ENCODE measurements around the gene EXOC2. TPM values are rescaled to one million over a fixed set of nuclear protein-coding genes. Genes with fewer than 3 reads are reported as not detected.

The EXOC2 gene
- total RNA-seq, 1 donor from 2014 or later: 27.2 TPM

- no peak for ATAC-seq
- intact Hi-C loops (cut with DNase I): no loop called here
These were observed 38.8 kb downstream of the EXOC2 start for GRCh38 chr6:654136-654535.

DNA sequence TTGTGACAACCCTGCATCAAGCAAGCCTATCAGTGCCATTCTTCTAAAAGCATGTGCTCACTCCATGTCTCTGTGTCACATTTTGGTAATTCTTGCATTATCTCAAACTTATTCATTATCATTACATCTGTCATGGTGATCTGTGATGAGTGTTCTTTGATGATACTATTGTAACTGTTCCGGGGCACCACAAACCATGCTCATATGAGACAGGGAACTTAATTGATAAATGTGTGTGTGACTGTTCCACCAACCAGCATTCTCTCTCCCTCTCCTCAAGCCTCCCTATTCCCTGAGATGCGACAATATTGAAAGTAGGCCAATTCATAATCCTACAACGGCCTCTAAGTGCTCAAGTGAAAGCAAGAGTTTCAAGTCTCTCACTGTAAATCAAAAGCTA, 40.1 kb downstream of the EXOC2 start:
- DNase-seq (ENCODE audit: low spot score) (no peak), ATAC-seq (no peak)
- intact Hi-C loops (cut with DNase I): no loop called here

More at GRCh38 chr6:654136-654535, 38.8 kb downstream of the EXOC2 start:
- no peak for DNase-seq (ENCODE audit: low spot score)

DNA sequence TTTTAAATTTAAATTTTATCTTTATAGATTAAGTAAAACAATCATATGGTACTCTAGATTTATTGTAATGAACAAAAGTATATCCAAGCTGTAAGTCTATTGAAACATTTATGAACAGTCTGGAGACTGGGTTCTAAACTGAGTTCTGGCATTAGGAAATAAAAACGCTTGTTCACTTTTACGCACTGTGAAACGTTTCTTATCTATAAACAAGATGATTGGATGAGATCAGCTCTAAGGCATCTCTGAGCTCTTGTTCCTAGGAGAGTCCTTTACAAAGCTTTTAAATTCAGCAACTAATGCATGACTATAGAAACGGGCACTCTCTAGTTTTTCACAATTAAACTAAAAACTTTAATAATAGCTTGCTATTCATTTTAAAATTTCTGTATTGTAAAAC, 42.8 kb downstream of the EXOC2 start:
- no peak for DNase-seq (ENCODE audit: low spot score)
- intact Hi-C loops (cut with DNase I): no loop called here
- ATAC-seq: no peak

GRCh38 chr6:642805-643204, 50.1 kb downstream of the EXOC2 start:
- intact Hi-C loops (cut with DNase I): no loop called here
- no peak for ATAC-seq
- no peak for DNase-seq (ENCODE audit: low spot score)

DNA sequence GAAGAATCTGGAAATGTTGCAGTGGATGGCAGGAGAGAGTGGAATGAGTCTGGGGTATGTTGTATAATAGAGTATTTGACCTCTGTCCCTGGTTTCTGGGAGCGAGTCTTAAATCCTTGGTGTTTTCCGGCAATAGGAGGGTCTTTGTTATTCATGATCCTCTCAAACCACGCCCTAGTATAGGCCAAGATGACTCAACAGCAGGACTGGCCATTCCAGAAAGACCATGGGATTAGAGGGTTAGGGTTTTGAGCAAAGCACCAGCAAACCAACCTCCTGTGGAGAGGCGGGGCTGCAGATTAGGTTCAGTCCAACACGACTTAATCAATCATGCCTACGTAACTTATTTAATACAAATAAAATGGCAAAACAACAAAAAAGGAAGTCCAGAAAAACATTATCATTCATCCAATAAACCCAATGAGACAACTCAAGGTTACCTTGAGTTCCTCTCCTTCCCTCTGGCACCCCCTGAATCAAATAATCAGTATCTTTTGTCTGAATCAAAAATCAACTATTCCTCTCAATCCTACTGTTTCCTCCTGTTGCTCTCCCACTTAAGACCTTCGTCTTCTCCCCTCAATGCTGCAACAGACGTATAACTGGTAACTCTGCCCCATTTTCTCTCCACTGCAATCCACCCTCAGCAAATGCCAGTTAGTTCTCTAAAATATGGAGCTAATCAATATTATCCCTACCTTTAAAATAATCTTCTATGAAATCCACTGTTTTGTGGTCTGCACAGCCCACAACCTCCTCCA, 51.5 kb downstream of the EXOC2 start:
- intact Hi-C loops (cut with DNase I): no loop called here
- DNase-seq (ENCODE audit: low spot score): no peak
- no peak for ATAC-seq

GRCh38 chr6:636488-636887, 56.5 kb downstream of the EXOC2 start:
- ATAC-seq (no peak), DNase-seq (ENCODE audit: low spot score) (no peak)
- intact Hi-C loops (cut with DNase I): no loop called here

DNA sequence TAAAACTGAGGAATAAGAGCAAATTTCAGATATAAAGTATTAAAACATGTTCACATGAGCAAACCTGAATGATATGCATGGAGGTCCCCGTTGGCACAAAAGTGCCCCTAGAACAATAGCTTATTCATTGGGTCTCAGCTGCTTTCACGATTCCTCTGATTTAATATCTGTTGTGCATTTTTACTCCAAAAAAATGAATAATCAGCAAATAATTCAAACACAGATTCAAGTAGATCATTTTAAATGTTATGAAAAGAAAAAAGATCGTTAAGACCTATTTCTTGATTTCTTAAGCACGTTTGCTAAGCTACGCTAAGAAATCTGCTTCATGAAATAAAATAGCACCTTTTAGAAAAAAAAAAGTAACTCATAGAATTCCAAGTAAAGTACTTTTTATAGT, 57.7 kb downstream of the EXOC2 start:
- no peak for DNase-seq (ENCODE audit: low spot score)
- ATAC-seq: no peak
- intact Hi-C loops (cut with DNase I): no loop called here

GRCh38 chr6:633611-634010, 59.3 kb downstream of the EXOC2 start:
- DNase-seq (ENCODE audit: low spot score) (no peak), ATAC-seq (no peak)
- intact Hi-C loops (cut with DNase I): no loop called here

DNA sequence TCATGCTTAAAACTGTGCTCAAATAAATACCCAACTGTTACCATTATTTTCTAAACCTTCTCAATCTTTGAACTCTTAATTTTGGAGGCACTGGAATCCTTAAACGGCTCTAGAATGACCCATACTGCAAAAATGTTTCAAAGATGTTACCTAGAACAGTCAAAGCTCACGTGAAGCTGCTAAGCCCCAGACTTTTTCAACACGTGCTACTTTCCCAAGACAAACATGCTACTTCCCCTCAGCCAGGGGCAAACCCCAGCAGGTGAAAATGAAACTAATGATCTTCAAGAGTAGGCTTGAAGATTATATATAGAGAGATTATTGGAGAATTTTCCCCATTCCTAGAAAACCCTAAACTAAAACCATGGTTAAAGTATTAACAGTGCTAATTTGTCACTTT, 64.2 kb downstream of the EXOC2 start:
- DNase-seq (ENCODE audit: low spot score): no peak
- intact Hi-C loops (cut with DNase I): no loop called here
- no peak for ATAC-seq

GRCh38 chr6:626236-626635, 66.7 kb downstream of the EXOC2 start:
- ATAC-seq (no peak), DNase-seq (ENCODE audit: low spot score) (no peak)
- intact Hi-C loops (cut with DNase I): no loop called here

- intact Hi-C loops (cut with DNase I): no loop called here
- ATAC-seq: peak; percentile 24
- no peak for DNase-seq (ENCODE audit: low spot score)
These were observed 68.0 kb downstream of the EXOC2 start for GRCh38 chr6:624979-625378.

- intact Hi-C loops (cut with DNase I): no loop called here
- peak; percentile 42 for ATAC-seq
- no peak for DNase-seq (ENCODE audit: low spot score)
These were observed 70.5 kb downstream of the EXOC2 start for GRCh38 chr6:622462-622861.

GRCh38 chr6:621931-622330, 71.0 kb downstream of the EXOC2 start:
- ATAC-seq (no peak), DNase-seq (ENCODE audit: low spot score) (no peak)
- intact Hi-C loops (cut with DNase I): no loop called here

DNA sequence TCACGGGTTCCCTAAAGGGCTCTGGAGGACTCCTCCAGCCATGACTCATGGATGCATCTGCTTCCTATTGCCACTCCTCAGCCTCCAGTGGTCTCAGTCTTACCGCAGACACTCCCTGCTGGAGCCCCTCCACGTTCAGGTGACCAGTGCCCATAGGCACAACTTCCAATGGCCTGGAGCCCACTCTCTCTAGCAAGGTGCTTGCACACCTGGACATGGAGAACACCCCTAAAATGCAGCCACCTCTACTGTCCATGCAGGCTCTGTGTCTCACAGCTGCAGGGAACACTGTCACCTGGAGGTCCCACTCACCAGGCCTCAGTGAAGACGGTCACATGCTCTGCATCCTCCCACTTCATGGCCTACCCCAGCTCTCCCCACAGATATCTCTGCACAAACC, 72.0 kb downstream of the EXOC2 start:
- ATAC-seq (no peak), DNase-seq (ENCODE audit: low spot score) (no peak)
- intact Hi-C loops (cut with DNase I): no loop called here

DNA sequence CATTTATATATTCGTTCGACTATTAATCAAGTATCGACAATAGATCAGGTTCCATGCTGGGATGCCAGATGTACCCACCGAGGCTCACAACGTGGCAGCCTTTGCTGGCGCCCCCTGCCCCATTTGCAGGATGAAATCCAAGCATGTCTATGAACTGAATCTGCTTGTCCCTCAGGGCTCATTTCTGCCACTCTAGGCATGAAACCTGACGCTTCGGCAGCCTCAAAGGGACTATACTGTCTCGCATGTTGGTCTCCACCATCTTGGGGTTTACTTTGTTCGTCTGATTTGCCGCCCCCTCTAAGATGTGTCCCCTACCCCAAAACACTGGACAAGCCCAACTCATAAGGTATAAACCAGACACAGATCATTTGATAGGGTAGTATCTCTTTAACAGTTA, 72.8 kb downstream of the EXOC2 start:
- ATAC-seq (no peak), DNase-seq (ENCODE audit: low spot score) (no peak)
- intact Hi-C loops (cut with DNase I): no loop called here

GRCh38 chr6:617456-618100, 75.4 kb downstream of the EXOC2 start:
- intact Hi-C loops (cut with DNase I): no loop called here
- ATAC-seq (no peak), DNase-seq (ENCODE audit: low spot score) (no peak)

GRCh38 chr6:613981-614380, 79.0 kb downstream of the EXOC2 start:
- intact Hi-C loops (cut with DNase I): no loop called here
- ATAC-seq: no peak
- no peak for DNase-seq (ENCODE audit: low spot score)

GRCh38 chr6:611928-612327, 81.0 kb downstream of the EXOC2 start:
- intact Hi-C loops (cut with DNase I): no loop called here
- ATAC-seq: no peak

GRCh38 chr6:610882-611281, 82.1 kb downstream of the EXOC2 start:
- no peak for ATAC-seq
- no peak for DNase-seq (ENCODE audit: low spot score)

More at GRCh38 chr6:611928-612327, 81.0 kb downstream of the EXOC2 start:
- no peak for DNase-seq (ENCODE audit: low spot score)

GRCh38 chr6:609905-610304, 83.0 kb downstream of the EXOC2 start:
- ATAC-seq: no peak
- no peak for DNase-seq (ENCODE audit: low spot score)
- intact Hi-C loops (cut with DNase I): no loop called here

More at GRCh38 chr6:610882-611281, 82.1 kb downstream of the EXOC2 start:
- intact Hi-C loops (cut with DNase I): no loop called here
